Thyroid gland (tissue), 4 donors: ENCODE measurements around the gene SPINK1.

Experiments
- POLR2A ChIP-seq, 2 donors: fragments of 450-650 bp; IDR thresholded peaks; one replicate each; pipeline ENCODE4 v1.6.1; 2017; ENCODE audit warnings: antibody characterized with exemption in 2 of 2, mild to moderate bottlenecking in 2 of 2, moderate library complexity in 1 of 2
- TF ChIP-seq, protein P1 (sequence below), 6 experiments: fragments of 200-600 bp in 3 of 6; fragments of 450-650 bp in 3 of 6; sonication (generic) in 3 of 6; IDR thresholded peaks; one replicate each; pipeline ENCODE4 v1.5.1; 2016 to 2019; ENCODE audit warnings: antibody characterized with exemption in 6 of 6, mild to moderate bottlenecking in 2 of 6, inconsistent platforms in 1 of 6, moderate library complexity in 1 of 6

DNA sequence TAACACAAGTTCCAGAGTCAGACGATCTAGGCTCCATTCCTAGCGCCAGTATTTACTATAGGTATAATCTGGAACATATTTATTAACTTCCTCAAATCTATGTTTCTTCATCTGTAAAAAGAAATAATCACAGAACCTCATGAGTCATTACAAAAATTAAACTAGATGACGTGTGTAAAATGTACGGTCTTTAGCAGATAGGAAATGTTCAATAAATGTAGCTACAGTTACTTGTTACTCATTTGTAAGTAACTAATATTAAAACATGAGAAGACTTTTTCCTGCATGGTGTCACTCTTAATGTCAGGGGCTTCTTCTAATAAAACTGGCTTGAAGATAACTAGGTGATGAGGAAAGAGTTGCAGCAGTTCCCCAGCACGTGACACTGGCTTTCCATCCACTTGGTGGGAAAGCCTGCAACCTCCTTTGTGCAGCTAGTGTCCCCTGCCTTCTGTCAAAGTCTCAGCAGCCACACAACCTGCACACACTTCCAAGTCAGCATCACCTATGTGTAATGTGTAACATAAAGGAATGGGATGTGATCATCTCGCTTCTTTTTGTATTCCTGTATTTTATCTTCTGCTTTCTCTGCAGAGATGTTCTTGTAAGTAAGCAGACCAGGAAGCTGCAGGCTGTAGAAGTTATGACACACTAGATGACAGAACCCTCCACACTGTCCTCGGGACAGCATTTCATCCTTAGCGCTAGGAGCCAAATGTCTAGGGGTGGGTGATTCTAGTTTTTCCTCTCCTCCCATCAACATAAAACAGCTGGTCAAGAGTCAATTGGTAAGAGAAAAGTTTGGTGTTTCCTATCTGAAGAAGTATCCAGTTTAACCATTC is 47.1 kb downstream of the SPINK1 start:
- TF ChIP-seq, protein P1, sequence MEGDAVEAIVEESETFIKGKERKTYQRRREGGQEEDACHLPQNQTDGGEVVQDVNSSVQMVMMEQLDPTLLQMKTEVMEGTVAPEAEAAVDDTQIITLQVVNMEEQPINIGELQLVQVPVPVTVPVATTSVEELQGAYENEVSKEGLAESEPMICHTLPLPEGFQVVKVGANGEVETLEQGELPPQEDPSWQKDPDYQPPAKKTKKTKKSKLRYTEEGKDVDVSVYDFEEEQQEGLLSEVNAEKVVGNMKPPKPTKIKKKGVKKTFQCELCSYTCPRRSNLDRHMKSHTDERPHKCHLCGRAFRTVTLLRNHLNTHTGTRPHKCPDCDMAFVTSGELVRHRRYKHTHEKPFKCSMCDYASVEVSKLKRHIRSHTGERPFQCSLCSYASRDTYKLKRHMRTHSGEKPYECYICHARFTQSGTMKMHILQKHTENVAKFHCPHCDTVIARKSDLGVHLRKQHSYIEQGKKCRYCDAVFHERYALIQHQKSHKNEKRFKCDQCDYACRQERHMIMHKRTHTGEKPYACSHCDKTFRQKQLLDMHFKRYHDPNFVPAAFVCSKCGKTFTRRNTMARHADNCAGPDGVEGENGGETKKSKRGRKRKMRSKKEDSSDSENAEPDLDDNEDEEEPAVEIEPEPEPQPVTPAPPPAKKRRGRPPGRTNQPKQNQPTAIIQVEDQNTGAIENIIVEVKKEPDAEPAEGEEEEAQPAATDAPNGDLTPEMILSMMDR (IDR thresholded peaks at IDR 0.05), result no peak
- TF ChIP-seq POLR2A (IDR thresholded peaks at IDR 0.05), result no peak
